Nephron progenitor cell (in vitro differentiated cells): ENCODE measurements around the gene SEC22A.

Source experiments
- DNase-seq: peaks from one replicate; pipeline ENCODE4 v3.0.0; 2021
- H3K27ac Mint-ChIP-seq: 2 replicates; pipeline ENCODE4 v1.8.0; 2021; ENCODE audit warnings: mild to moderate bottlenecking, moderate library complexity, mixed read lengths
- H3K27me3 Mint-ChIP-seq: 2 replicates; pipeline ENCODE4 v1.8.0; 2021; ENCODE audit warnings: mild to moderate bottlenecking, low read depth, mixed read lengths; ENCODE audit not compliant: poor library complexity
- H3K36me3 Mint-ChIP-seq: 2 replicates; pipeline ENCODE4 v1.8.0; 2021; ENCODE audit warnings: low read depth, mixed read lengths
- H3K4me1 Mint-ChIP-seq: 2 replicates; pipeline ENCODE4 v1.8.0; 2021; ENCODE audit warnings: mixed read lengths
- H3K4me3 Mint-ChIP-seq: 2 replicates; pipeline ENCODE4 v1.8.0; 2021; ENCODE audit warnings: mild to moderate bottlenecking, moderate library complexity, mixed read lengths
- H3K9me3 Mint-ChIP-seq: 2 replicates; pipeline ENCODE4 v1.8.0; 2021; ENCODE audit warnings: mild to moderate bottlenecking, moderate library complexity, mixed read lengths
- TF ChIP-seq, protein P1 (sequence below): fragments of 200-600 bp; sonication (generic); IDR thresholded peaks from 2 replicates; pipeline ENCODE4 v1.5.0; 2021; ENCODE audit warnings: antibody characterized with exemption

Gene SEC22A

DNA sequence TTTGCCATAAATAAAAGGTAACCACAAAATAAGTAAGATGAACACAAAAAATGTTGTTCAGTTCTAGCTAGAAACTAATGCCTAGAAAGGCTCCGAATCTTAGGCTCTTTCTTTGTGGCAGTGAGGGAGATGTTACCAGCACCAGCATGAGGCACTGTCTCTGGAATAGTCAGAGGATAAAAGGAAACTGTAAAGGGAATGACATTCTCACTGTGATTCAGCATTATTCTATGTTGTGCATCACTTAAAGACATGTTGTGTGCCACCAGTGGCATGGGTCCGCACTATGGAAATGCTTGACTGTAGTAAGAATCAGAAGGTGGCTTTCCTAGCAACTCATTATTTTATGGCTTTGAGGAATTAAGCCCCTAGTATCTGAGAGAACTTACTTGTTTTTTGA is 70.8 kb downstream of the SEC22A start:
- Mint-ChIP-seq H3K4me3 (no peak overlapping the region), H3K4me1 (no peaks in the 10 kb centered on the region), H3K27me3 (no peaks in the 10 kb centered on the region), H3K36me3 (peaks cover 41% of the 10 kb centered on the region), H3K9me3 (no peaks in the 10 kb centered on the region), H3K27ac (no peak overlapping the region)
- DNase-seq = no peak
- TF ChIP-seq, protein P1, sequence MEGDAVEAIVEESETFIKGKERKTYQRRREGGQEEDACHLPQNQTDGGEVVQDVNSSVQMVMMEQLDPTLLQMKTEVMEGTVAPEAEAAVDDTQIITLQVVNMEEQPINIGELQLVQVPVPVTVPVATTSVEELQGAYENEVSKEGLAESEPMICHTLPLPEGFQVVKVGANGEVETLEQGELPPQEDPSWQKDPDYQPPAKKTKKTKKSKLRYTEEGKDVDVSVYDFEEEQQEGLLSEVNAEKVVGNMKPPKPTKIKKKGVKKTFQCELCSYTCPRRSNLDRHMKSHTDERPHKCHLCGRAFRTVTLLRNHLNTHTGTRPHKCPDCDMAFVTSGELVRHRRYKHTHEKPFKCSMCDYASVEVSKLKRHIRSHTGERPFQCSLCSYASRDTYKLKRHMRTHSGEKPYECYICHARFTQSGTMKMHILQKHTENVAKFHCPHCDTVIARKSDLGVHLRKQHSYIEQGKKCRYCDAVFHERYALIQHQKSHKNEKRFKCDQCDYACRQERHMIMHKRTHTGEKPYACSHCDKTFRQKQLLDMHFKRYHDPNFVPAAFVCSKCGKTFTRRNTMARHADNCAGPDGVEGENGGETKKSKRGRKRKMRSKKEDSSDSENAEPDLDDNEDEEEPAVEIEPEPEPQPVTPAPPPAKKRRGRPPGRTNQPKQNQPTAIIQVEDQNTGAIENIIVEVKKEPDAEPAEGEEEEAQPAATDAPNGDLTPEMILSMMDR = no peak

GRCh38 chr3:123275691-123276090 is 73.9 kb downstream of the SEC22A start:
- H3K27ac Mint-ChIP-seq = no peak overlapping the region
- H3K9me3 Mint-ChIP-seq = no peaks in the 10 kb centered on the region
- H3K4me3 Mint-ChIP-seq = no peak overlapping the region
- H3K27me3 Mint-ChIP-seq = peaks cover 11% of the 10 kb centered on the region
- TF ChIP-seq, protein P1 = no peak
- H3K4me1 Mint-ChIP-seq = no peaks in the 10 kb centered on the region
- peaks cover 15% of the 10 kb centered on the region for H3K36me3 Mint-ChIP-seq
- no peak for DNase-seq

GRCh38 chr3:123276346-123277006 is 74.7 kb downstream of the SEC22A start:
- Mint-ChIP-seq H3K36me3 (peaks cover 11% of the 10 kb centered on the region), H3K4me3 (no peak overlapping the region), H3K9me3 (no peaks in the 10 kb centered on the region), H3K27ac (no peak overlapping the region), H3K4me1 (no peaks in the 10 kb centered on the region), H3K27me3 (peaks cover 18% of the 10 kb centered on the region)
- TF ChIP-seq, protein P1 = no peak
- DNase-seq = no peak

GRCh38 chr3:123277106-123277505 is 75.4 kb downstream of the SEC22A start:
- H3K4me1 Mint-ChIP-seq = no peaks in the 10 kb centered on the region
- no peaks in the 10 kb centered on the region for H3K9me3 Mint-ChIP-seq
- TF ChIP-seq, protein P1 = no peak
- DNase-seq = no peak
- peaks cover 5% of the 10 kb centered on the region for H3K36me3 Mint-ChIP-seq
- no peak overlapping the region for H3K4me3 Mint-ChIP-seq
- H3K27ac Mint-ChIP-seq = no peak overlapping the region
- peaks cover 19% of the 10 kb centered on the region for H3K27me3 Mint-ChIP-seq

GRCh38 chr3:123278446-123278845 is 76.7 kb downstream of the SEC22A start:
- H3K27ac Mint-ChIP-seq = no peak overlapping the region
- TF ChIP-seq, protein P1 = no peak

DNA sequence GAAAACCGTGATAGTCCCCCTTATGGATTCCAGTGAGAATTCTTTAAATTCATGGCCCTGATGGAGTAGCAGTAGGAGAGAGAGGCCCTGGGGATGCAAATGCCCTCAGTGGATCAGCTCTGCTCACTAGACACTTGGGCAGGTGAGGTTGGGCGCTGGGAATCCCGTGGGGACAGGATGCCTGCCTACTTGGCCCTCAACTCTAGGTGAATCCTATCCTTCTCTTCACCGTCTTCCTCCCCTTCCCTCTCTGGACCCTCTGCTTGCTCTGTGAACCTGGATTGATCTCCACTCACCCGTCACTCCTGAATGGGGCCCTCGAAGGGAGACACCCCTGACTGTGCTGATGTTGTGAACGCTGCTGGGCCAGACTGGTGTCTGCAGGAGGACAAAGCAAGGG is 77.4 kb downstream of the SEC22A start:
- H3K4me3 Mint-ChIP-seq = no peak overlapping the region
- no peak for DNase-seq
- peaks cover 21% of the 10 kb centered on the region for H3K27me3 Mint-ChIP-seq
- H3K27ac Mint-ChIP-seq = no peak overlapping the region
- TF ChIP-seq, protein P1 = no peak
- H3K9me3 Mint-ChIP-seq = no peaks in the 10 kb centered on the region
- no peaks in the 10 kb centered on the region for H3K4me1 Mint-ChIP-seq
- H3K36me3 Mint-ChIP-seq = no peaks in the 10 kb centered on the region

More at GRCh38 chr3:123278446-123278845, 76.7 kb downstream of the SEC22A start:
- Mint-ChIP-seq H3K27me3 (peaks cover 21% of the 10 kb centered on the region), H3K9me3 (no peaks in the 10 kb centered on the region), H3K4me3 (no peak overlapping the region), H3K36me3 (no peaks in the 10 kb centered on the region), H3K4me1 (no peaks in the 10 kb centered on the region)
- DNase-seq = no peak
